K562 (cell line): ENCODE data around the gene CDKL5. TPM values are rescaled to one million over a fixed set of nuclear protein-coding genes. Genes with fewer than 3 reads are reported as not detected.

Experiments used
- CBFB ChIP-seq: sonication (generic); formaldehyde crosslinking; IDR thresholded peaks from 2 replicates; pipeline ENCODE4 v1.4.0; 2020; ENCODE audit warnings: mild to moderate bottlenecking, missing genetic modification reagents
- CSDE1 ChIP-seq, 2 experiments: fragments of 450-650 bp; IDR thresholded peaks; 2 replicates each; pipeline ENCODE4 v1.6.1; 2016; ENCODE audit warnings: mild to moderate bottlenecking in 1 of 2
- FOSL1 ChIP-seq: fragments of 200-800 bp; sonication (Bioruptor generic); conservative IDR thresholded peaks from 2 replicates; pipeline ENCODE4 v1.6.1; 2016; ENCODE audit warnings: missing genetic modification characterization, missing compliant biosample characterization
- FOXJ2 ChIP-seq: fragments of 200-800 bp; sonication (Bioruptor generic); IDR thresholded peaks from 2 replicates; pipeline ENCODE4 v1.6.1; 2016; ENCODE audit warnings: missing genetic modification characterization, missing compliant biosample characterization
- GATA2 ChIP-seq: sonication (generic); formaldehyde crosslinking; IDR thresholded peaks from 2 replicates; pipeline ENCODE4 v1.4.0; 2020; ENCODE audit warnings: mild to moderate bottlenecking, missing genetic modification reagents
- HNRNPUL1 ChIP-seq: fragments of 200-400 bp; formaldehyde crosslinking; IDR thresholded peaks from 2 replicates; pipeline ENCODE4 v1.6.1; 2017; ENCODE audit warnings: low read length
- HOMEZ ChIP-seq: fragments of 250-450 bp; sonication (Bioruptor Pico); IDR thresholded peaks from 2 replicates; pipeline ENCODE4 v1.4.0; 2020; ENCODE audit warnings: mild to moderate bottlenecking, moderate library complexity
- MCM7 ChIP-seq, 2 experiments: fragments of 450-650 bp; IDR thresholded peaks; 2 replicates each; pipeline ENCODE4 v1.6.1; 2016 to 2018
- POLR3A ChIP-seq: IDR thresholded peaks from 2 replicates; pipeline ENCODE4 v1.6.1; 2011; ENCODE audit warnings: borderline replicate concordance, mild to moderate bottlenecking, moderate library complexity; ENCODE audit not compliant: insufficient read length, insufficient read depth; ENCODE audit errors: extremely low read depth
- SAP30 ChIP-seq: fragments of 200-600 bp; sonication (generic); IDR thresholded peaks from 2 replicates; pipeline ENCODE4 v1.6.1; 2012; ENCODE audit warnings: borderline replicate concordance, low read depth, mild to moderate bottlenecking, moderate library complexity, low read length, control low read depth, inconsistent platforms; ENCODE audit not compliant: insufficient read depth, poor library complexity, severe bottlenecking
- SMARCC2 ChIP-seq: fragments of 450-650 bp; IDR thresholded peaks from 2 replicates; pipeline ENCODE4 v1.6.1; 2017; ENCODE audit warnings: antibody characterized with exemption, moderate library complexity, mild to moderate bottlenecking, low read depth
- SREBF2 ChIP-seq: sonication (generic); formaldehyde crosslinking; IDR thresholded peaks from 2 replicates; pipeline ENCODE4 v1.4.0; 2020; ENCODE audit warnings: mild to moderate bottlenecking, missing genetic modification reagents
- SRSF3 ChIP-seq: fragments of 200-400 bp; formaldehyde crosslinking; IDR thresholded peaks from 2 replicates; pipeline ENCODE4 v1.6.1; 2016; ENCODE audit warnings: mild to moderate bottlenecking, low read length, moderate library complexity; ENCODE audit not compliant: insufficient read depth
- TAF15 ChIP-seq: fragments of 200-400 bp; formaldehyde crosslinking; IDR thresholded peaks from 2 replicates; pipeline ENCODE4 v1.6.1; 2017; ENCODE audit warnings: mild to moderate bottlenecking, low read depth, low read length, moderate library complexity
- TEAD1 ChIP-seq, 2 experiments: fragments of 450-650 bp in 1 of 2; sonication (generic) in 1 of 2; formaldehyde crosslinking; IDR thresholded peaks; 2 replicates each; pipeline versions ENCODE4 v1.4.0 to v1.8.0; 2020 to 2022; ENCODE audit warnings: mild to moderate bottlenecking in 2 of 2, missing genetic modification reagents in 1 of 2
- TGIF2 ChIP-seq: sonication (generic); formaldehyde crosslinking; IDR thresholded peaks from 2 replicates; pipeline ENCODE4 v1.8.1; 2022; ENCODE audit warnings: mild to moderate bottlenecking, missing genetic modification reagents, moderate library complexity
- ZNF3 ChIP-seq: fragments of 250-450 bp; sonication (Bioruptor Pico); IDR thresholded peaks from 2 replicates; pipeline ENCODE4 v1.5.0; 2021; ENCODE audit warnings: mild to moderate bottlenecking, moderate library complexity
- ZNF408 ChIP-seq: fragments of 250-450 bp; sonication (Bioruptor Pico); IDR thresholded peaks from 2 replicates; pipeline ENCODE4 v1.4.0; 2020; ENCODE audit warnings: low read depth, mild to moderate bottlenecking, moderate library complexity
- ZNF655 ChIP-seq: fragments of 250-450 bp; sonication (Bioruptor Pico); IDR thresholded peaks from 2 replicates; pipeline ENCODE4 v1.5.0; 2021
- ZNF780A ChIP-seq: fragments of 250-450 bp; sonication (Bioruptor Pico); IDR thresholded peaks from 2 replicates; pipeline ENCODE4 v1.5.0; 2021; ENCODE audit warnings: mild to moderate bottlenecking
- polyA plus RNA-seq, 8 experiments: library from polyadenylated mRNA; depleted of rRNA in 4 of 8; stranded (reverse) in 5 of 8; unstranded in 3 of 8; fragments of >200 nt; fragmentation: Nextera tagmentation in 2 of 8; fragmentation: Illumina TruSeq in 1 of 8; extraction: Ambion mirVana in 2 of 8; extraction: Trizol in 1 of 8; gene quantifications; 2 replicates each; pipeline versions ENCODE4 v1.2.1 to v1.2.3, GENCODE V29; 2011 to 2014; ENCODE audit warnings: inconsistent platforms in 1 of 8, missing spikeins in 1 of 8
- total RNA-seq, 7 experiments: library from RNA; depleted of rRNA in 6 of 7; stranded (reverse); fragments of >200 nt in 6 of 7; fragmentation: Illumina TruSeq in 2 of 7; extraction: Trizol in 2 of 7; gene quantifications; 2 replicates each; pipeline versions ENCODE4 v1.2.1 to v1.2.3, GENCODE V29; 2011 to 2021; ENCODE audit warnings: low replicate concordance in 1 of 7
- TF ChIP-seq, protein P1 (sequence below): fragments of 450-650 bp; formaldehyde crosslinking; IDR thresholded peaks from 2 replicates; pipeline ENCODE4 v1.4.0; 2022; ENCODE audit warnings: missing genetic modification characterization
- TF ChIP-seq, protein P2 (sequence below), 3 experiments: IDR thresholded peaks in 2 of 3; conservative IDR thresholded peaks in 1 of 3; 2 replicates each; pipeline ENCODE4 v1.5.1; 2011 to 2012; ENCODE audit warnings: low read length in 3 of 3, mild to moderate bottlenecking in 3 of 3, control low read depth in 2 of 3, improper control_type of control experiment in 1 of 3, inconsistent platforms in 1 of 3, low read depth in 1 of 3, mixed read lengths in 1 of 3, moderate library complexity in 1 of 3; ENCODE audit not compliant: insufficient read depth in 2 of 3

The CDKL5 gene
- total and polyA plus RNA-seq, 9 of the 15 experiments (the other 6 are each of a cell fraction or from before 2014, with no cell fraction given), result under 0.01 to 0.21 (median 0.04) TPM

DNA sequence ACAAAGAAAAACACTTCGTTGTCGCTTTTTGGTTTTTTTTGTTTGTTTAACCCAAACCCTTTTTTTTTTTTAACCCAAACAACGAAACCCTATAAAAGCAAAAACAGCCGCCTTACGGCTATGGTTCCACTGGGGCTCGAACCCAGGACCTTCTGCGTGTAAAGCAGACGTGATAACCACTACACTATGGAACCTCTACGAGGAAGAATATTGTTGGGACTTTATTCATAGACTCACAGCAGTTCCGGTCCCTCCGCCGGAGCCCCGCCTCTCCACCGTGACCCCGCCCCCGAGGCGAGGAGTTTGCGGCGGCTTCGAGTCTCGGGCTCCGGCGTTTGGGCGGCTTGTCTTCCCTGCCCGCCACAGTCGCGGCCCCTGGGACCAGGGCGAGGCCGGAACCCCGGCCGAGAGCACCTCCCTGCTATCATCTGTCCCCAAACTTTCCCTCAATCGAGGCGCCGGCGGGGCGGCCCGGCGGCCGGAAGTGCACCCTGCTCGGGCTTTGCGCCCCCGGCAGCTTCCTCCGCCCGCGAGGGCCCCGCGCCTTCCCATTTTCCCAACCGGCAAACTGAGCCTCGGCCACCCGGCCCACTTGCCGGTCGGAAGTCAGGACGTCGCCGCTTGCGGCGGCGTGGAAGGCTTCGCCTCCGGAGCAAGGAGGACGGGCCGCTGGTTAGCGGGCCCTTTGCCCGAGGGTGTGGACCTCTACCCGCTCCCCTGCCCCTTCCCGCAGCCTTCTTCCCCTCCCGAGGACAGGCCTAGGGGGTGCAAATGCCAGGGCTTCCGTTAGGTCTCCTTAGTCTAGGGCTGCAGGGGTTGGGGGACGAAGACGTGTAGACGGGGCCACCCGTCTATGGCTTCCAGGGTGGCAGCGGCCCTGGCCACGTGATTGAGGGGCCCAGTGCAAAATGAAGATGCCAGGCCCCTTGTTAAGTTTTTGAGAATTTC, 249.7 kb downstream of the CDKL5 start (continued):
- no peak for TF ChIP-seq TAF15
- TF ChIP-seq TGIF2 (CRISPR knock-in tag), result no peak
- no peak for TF ChIP-seq ZNF780A (CRISPR knock-in tag)
- no peak for TF ChIP-seq GATA2 (CRISPR knock-in tag)
- TF ChIP-seq, protein P1, sequence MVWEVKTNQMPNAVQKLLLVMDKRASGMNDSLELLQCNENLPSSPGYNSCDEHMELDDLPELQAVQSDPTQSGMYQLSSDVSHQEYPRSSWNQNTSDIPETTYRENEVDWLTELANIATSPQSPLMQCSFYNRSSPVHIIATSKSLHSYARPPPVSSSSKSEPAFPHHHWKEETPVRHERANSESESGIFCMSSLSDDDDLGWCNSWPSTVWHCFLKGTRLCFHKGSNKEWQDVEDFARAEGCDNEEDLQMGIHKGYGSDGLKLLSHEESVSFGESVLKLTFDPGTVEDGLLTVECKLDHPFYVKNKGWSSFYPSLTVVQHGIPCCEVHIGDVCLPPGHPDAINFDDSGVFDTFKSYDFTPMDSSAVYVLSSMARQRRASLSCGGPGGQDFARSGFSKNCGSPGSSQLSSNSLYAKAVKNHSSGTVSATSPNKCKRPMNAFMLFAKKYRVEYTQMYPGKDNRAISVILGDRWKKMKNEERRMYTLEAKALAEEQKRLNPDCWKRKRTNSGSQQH, result no peak
- TF ChIP-seq SMARCC2, result no peak
- no peak for TF ChIP-seq SRSF3
- TF ChIP-seq TEAD1 (CRISPR knock-in tag; IDR thresholded peaks at IDR 0.05), result no peak
- TF ChIP-seq HNRNPUL1, result no peak
- no peak for TF ChIP-seq ZNF655 (CRISPR knock-in tag)
- TF ChIP-seq, protein P2, sequence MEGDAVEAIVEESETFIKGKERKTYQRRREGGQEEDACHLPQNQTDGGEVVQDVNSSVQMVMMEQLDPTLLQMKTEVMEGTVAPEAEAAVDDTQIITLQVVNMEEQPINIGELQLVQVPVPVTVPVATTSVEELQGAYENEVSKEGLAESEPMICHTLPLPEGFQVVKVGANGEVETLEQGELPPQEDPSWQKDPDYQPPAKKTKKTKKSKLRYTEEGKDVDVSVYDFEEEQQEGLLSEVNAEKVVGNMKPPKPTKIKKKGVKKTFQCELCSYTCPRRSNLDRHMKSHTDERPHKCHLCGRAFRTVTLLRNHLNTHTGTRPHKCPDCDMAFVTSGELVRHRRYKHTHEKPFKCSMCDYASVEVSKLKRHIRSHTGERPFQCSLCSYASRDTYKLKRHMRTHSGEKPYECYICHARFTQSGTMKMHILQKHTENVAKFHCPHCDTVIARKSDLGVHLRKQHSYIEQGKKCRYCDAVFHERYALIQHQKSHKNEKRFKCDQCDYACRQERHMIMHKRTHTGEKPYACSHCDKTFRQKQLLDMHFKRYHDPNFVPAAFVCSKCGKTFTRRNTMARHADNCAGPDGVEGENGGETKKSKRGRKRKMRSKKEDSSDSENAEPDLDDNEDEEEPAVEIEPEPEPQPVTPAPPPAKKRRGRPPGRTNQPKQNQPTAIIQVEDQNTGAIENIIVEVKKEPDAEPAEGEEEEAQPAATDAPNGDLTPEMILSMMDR (IDR thresholded peaks at IDR 0.05 in 2 of 3, conservative IDR thresholded peaks at IDR 0.05 in 1 of 3; ENCODE audit: insufficient read depth in 2 of 3, low read depth in 1 of 3, low read length in 3 of 3), result no peak
- TF ChIP-seq CSDE1 (IDR thresholded peaks at IDR 0.05), result peak in 1 of 2 experiments; percentile 57; a peak in 2 of 4 replicates
- no peak for TF ChIP-seq HOMEZ (CRISPR knock-in tag)
- no peak for TF ChIP-seq ZNF408 (CRISPR knock-in tag)
- no peak for TF ChIP-seq FOXJ2 (tag)
- no peak for TF ChIP-seq SAP30
- peak; percentile 90 for TF ChIP-seq POLR3A
- no peak for TF ChIP-seq CBFB (CRISPR knock-in tag)
- no peak for TF ChIP-seq MCM7 (IDR thresholded peaks at IDR 0.05)
- TF ChIP-seq SREBF2 (CRISPR knock-in tag), result no peak
- no peak for TF ChIP-seq ZNF3 (CRISPR knock-in tag)
- TF ChIP-seq FOSL1, result no peak
